NCI-H2227 (cell line): ENCODE results near the gene SLIT3.

Source experiments
- DNase-seq: peaks from one replicate; lab custom pipeline; 2025; ENCODE audit not compliant: unreplicated experiment; lab: John Stamatoyannopoulos, UW

SLIT3 gene

GRCh38 chr5:169049712-169050111, 251.2 kb downstream of the SLIT3 start:
- DNase-seq, result no peak

- no peak for DNase-seq
Measured at GRCh38 chr5:169048181-169049125, 252.5 kb downstream of the SLIT3 start.

DNA sequence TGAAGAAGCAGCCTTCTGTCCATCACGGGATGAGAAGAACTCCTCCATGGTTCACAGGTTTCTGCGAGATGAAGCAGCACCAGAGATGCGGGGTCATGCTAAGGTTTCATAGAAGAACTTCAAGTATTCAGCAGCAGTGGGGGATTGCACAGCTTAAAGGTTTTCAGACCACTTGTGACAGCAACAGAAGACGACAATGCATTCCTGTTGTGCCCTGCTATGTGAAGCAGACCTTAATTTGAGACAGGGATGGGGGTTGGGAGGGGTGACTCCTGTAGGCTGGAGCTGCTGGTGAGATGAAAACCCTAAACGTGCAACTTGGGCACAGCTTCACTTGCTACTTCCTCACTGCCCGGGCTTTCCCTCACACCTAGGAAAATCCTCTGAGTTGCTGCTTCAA, 256.0 kb downstream of the SLIT3 start:
- DNase-seq, result no peak

- DNase-seq, result no peak
Measured at GRCh38 chr5:169041180-169041579, 259.8 kb downstream of the SLIT3 start.

DNA sequence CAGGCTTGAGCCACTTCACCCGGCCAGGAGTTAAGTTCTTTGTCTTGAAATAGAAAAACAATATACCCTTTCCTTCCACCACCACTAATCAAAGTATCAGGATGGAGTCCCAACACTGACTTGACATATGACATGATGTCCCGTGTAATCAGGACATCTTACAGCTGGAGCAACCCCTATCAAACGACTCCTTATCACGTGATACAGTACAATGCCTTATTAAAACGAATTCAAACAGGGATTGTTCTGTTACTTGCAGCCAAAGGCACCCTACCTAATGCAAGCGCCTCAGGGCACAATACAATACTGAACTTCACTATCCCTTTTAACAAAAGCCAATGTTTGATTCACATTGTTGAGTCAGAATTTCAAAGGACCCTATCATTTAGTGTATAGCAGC, 261.3 kb downstream of the SLIT3 start:
- DNase-seq, result no peak

- no peak for DNase-seq
Measured at GRCh38 chr5:169037466-169037865, 263.5 kb downstream of the SLIT3 start.

GRCh38 chr5:169036079-169036805, 264.7 kb downstream of the SLIT3 start:
- DNase-seq, result no peak

DNA sequence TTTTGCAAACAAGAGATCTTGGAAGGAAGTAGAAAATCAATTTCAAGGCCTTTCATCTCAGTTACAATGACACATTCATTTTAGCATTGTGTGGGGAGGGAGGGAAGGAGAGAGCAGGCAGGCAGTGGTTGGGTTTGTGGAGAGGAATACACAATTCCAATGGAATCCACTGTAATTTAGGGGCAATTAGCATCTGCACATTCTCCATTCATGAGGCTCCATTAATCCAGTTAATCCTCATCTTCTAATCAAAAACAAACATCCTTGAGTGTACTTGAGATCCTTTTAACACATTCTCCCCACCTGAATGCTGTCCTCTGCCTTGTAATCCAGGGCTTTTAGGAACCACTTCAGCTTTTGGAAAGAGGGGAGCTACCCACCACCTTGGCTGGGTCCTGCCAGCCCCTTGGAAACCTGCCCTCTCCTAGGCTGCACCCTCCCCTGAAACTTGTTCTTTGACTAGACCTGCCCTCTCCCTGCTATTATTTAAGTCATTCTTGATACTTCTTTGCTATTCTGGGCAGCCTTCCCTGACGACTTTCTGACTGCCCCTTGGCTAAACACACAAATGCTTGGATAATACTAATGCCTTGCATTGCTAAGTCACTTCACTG, 271.2 kb downstream of the SLIT3 start:
- DNase-seq, result no peak

DNA sequence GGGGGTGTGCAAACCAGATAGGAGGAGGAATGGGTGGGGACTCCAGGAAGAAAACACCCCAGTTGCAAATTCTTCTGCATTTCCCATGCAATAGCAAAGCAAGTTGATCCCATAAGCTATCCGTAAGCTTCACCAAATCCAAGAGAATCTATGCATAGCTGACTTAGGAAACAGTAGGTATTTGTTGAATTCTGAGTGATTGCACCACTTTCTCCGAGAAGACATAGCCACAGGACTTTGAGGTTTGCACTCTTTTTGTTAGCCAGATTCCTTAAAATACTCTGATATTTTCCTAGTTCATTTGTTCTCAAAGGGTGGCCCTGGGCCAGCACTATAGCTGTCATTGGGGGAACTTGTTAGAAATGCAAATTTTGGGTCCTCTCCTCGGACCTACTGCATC, 271.9 kb downstream of the SLIT3 start:
- DNase-seq, result no peak

DNA sequence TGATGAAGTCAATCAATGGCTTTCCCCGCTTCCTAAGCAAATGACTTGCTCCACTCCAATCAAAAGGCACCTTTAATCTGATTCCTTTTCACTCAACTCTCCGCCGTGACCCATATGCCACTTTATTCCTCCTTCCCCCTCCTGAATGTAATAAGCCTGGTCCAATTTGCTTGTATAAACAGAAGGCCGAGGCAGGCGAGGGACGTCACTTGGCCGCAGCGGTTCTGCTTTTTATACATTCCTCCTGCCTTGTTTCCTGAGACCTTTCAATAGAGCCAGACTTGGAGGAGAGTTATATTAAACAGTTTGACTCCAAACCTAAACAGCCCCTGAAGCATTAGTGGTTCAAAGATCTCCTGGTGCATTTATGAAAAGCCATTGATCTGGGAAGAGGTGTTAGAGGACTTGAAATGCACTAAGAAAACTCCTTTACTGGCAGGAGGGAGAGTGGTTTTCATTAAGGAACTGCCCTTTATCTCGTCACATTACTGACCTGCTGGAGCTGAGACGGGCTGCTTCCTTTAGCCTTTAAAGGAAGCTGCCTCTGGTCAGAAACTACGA, 273.4 kb downstream of the SLIT3 start:
- DNase-seq, result no peak

GRCh38 chr5:169025491-169025890, 275.4 kb downstream of the SLIT3 start:
- DNase-seq, result no peak

DNA sequence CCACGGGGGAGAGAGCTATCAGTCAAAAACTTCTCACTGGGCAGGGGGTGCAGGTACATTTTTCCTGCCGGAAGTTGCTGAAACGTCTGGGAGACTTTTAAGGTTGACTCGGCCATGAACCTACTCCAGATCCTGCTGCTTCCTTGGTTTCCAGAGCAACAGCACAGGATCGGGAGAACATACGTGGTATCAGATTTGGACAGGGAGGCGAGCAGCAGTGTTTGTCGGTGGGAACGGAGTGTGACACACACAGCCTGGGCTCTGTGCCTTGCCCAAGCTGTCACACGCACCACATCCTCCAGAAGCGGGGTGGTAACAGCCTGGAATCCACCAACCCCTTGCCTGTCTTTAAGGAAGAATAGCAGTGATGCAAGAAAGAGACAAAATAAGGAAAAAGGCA, 276.5 kb downstream of the SLIT3 start:
- DNase-seq, result no peak

GRCh38 chr5:169022718-169023117, 278.2 kb downstream of the SLIT3 start:
- DNase-seq, result no peak

DNA sequence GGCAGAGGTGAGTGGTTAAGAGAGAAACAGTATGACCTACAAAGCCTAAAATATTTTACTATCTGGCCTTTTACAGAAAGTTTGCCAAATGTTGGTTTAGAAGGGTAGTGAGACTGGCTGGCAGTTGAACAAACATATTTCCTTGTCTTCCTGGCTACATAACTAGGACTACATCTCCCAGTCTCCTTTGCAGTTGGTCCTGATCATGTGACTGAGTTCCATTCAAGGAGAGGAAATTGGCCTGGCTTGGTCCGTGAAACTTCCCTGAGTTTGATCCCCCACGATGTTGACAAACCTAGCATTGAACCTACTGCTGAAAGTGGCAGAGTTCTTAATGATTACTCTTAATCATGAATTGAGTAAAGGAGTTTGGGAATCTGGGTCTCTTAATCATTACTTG, 280.8 kb downstream of the SLIT3 start:
- no peak for DNase-seq

DNA sequence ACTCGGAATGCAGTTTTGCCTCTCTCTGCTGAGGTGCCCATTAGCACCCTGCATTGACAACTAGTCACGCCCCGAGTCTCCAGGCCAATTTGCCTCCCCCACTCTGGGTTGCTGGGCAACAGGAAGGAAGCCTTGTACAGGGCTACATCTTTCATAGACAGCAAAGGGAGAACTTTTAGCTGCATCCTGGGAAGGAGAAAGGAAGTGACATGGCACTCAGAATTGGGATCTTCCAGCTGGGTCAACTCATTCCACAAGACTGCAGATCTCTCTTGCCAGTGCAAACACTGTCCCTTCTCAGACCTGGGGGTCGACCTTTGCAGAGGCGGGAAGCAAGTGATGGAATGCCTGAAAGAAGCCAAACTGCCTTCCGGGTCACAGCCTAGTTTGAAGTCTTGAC, 282.0 kb downstream of the SLIT3 start:
- no peak for DNase-seq

GRCh38 chr5:169015991-169016390, 284.9 kb downstream of the SLIT3 start:
- no peak for DNase-seq

GRCh38 chr5:169013846-169014245, 287.1 kb downstream of the SLIT3 start:
- no peak for DNase-seq

DNA sequence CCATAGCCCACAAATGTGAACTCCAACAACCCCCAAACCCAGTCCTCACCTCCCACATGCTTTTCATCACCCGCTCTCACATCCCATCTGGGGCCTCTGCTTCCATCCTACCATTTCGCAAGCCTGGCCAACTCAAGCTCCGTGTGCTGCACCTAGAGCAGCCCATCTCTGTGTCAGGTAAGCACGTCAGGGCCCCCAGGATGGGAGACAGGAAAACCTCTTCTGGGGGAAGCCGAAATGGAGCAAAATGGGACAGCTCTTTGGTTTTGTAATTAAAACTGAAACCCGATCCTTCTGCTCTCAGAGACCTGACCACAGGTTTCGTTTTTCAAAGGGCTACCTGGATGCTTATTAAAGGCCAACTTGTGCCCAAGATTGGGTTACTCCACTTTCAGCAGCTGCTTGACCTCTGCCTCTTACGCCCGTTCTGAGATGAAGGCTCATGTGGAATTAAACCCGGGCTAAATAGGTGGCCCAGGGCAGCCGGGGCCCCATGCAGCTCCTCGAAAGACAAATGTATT, 287.7 kb downstream of the SLIT3 start:
- no peak for DNase-seq

DNA sequence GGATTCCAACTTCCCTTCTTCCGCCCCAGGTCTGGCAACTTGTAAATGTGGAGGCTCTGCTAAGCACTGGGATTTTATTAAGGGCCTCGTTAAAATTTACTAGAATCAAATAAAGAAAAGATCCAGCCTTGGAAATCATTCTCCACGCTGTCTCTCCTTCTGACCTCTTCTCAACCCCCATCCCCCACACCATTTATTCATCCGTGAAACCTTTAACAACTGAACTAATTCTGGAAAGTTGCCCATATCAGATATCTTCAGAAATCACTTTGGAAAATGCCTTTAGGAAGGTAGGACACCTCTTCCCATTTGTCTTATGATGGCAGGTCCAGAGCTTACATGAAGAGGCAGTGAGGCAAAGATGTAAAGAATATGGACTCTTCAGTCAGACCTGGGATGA, 288.5 kb downstream of the SLIT3 start:
- DNase-seq, result no peak

DNA sequence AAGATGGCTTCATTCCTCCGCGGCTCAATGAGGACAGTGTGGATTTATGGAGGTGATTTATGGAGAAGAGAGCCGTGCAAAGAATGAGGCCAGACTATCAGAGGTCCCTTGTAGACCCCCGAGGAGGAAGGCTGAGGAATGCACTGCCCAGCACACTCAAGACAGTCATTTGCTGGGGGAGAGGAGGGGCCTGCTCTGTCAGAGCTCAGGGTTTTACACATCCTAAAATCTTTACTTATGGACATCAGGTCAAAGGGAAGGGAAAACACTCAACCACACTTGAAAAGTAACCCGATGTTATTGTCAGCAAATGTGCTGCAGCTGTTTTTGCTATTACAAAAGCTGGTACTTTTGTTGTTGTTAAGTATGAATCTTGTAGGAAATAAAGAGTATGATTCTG, 289.5 kb downstream of the SLIT3 start:
- DNase-seq, result no peak

DNA sequence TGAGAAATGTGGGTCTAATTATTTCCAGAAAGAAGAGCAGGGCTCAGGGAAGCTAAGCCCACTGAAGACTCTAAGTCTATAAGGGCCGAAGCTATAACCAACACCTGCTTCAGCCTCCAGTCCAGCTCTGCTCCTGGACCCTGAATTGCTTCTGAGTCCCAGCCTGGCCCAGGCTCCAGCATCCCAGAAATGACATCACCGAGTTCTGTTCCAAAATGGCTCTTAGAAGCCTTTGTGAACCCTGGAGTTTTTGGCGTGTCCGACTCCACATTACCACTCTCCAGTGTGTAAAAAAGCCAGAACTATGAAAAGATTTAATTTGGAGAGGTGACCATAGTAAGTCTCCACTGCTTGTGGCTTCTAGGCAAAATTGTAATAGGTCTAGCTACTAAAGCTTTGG, 289.9 kb downstream of the SLIT3 start:
- DNase-seq, result no peak
